Tibial nerve (tissue), 4 donors: Measurements from ENCODE around the gene GPR108. TPM values are rescaled to one million over a fixed set of nuclear protein-coding genes. Genes with fewer than 3 reads are reported as not detected.

Experiments
- DNase-seq, 2 donors: peaks; one replicate each; pipeline ENCODE4 v3.0.0-alpha.2; 2019; ENCODE audit warnings: low spot score in 2 of 2
- H3K27ac ChIP-seq, 4 donors: fragments of 200-600 bp; sonication (generic) in 3 of 4; one replicate each; pipeline ENCODE4 v1.5.1; 2017 to 2019; ENCODE audit warnings: mild to moderate bottlenecking in 1 of 4
- H3K27me3 ChIP-seq, 2 donors: fragments of 200-600 bp; sonication (generic) in 1 of 2; one replicate each; pipeline versions ENCODE4 v1.5.1 to v1.6.0; 2017 to 2019
- H3K36me3 ChIP-seq, 3 donors: fragments of 200-600 bp; sonication (generic); one replicate each; pipeline ENCODE4 v1.5.1; 2018 to 2019
- H3K4me1 ChIP-seq, 4 donors: fragments of 200-600 bp; sonication (generic) in 3 of 4; one replicate each; pipeline ENCODE4 v1.5.1; 2017 to 2019
- H3K4me3 ChIP-seq, 4 donors: fragments of 200-600 bp; sonication (generic) in 3 of 4; one replicate each; pipeline ENCODE4 v1.5.1; 2017 to 2019; ENCODE audit warnings: mild to moderate bottlenecking in 1 of 4, moderate library complexity in 1 of 4
- H3K9me3 ChIP-seq, 4 donors: fragments of 200-600 bp; sonication (generic) in 3 of 4; one replicate each; pipeline ENCODE4 v1.5.1; 2017 to 2019
- EP300 ChIP-seq, 2 donors: sonication (generic); formaldehyde crosslinking; IDR thresholded peaks; one replicate each; pipeline ENCODE4 v1.6.1; 2017; ENCODE audit warnings: antibody characterized with exemption in 2 of 2, mild to moderate bottlenecking in 1 of 2
- POLR2A ChIP-seq, 2 donors: fragments of 450-650 bp; IDR thresholded peaks; one replicate each; pipeline ENCODE4 v1.6.1; 2017; ENCODE audit warnings: antibody characterized with exemption in 2 of 2, mild to moderate bottlenecking in 2 of 2, moderate library complexity in 2 of 2
- WGBS, 2 donors: methylation state at CpG; one replicate each; pipeline ENCODE4 v1.1.5; 2018; 5-methylcytosine and 5-hydroxymethylcytosine counted together
- total RNA-seq, 4 donors: library from RNA; depleted of rRNA; stranded (reverse); fragments of >200 nt; gene quantifications; one replicate each; pipeline ENCODE4 v1.1.0, GENCODE V29; 2016
- TF ChIP-seq, protein P1 (sequence below), 5 experiments: fragments of 200-600 bp in 3 of 5; fragments of 450-650 bp in 2 of 5; sonication (generic) in 3 of 5; IDR thresholded peaks; one replicate each; pipeline ENCODE4 v1.5.1; 2016 to 2019; ENCODE audit warnings: antibody characterized with exemption in 5 of 5, mild to moderate bottlenecking in 3 of 5, moderate library complexity in 2 of 5

GPR108 gene
- total RNA-seq, 4 donors from 2014 or later = 53.4 to 79.2 (median 65.9) TPM

DNA sequence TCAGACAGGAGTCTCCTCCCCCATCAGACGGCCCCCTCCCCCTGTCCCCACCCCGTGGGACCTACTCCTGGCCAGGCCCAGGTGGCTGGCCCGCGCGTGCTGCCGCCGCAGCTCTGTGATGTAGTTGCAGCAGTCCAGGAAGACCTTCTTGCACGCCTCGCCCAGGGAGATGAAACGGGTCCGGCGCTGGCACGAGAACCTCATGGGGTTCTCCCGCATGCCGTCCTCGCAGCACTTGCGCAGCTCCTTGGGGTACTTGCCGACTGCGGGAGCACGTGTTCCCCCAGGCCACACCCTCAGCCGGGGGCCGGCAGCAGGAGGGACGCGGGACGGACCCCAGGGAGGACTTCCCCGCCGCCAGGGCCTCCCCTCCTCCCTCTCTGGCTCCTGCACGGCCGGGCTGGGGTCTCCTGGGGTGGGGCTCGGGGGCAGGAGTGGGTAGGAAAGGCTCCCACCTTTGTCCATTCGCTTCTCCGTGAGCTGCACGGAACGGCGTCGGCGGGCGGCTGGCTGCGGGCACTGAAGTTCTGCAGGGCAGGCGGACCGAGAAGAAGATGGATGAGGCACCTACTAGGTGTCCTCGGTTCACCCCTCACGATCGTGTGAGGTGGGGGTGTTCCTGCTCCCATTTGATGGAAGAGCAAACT lies 30.2 kb downstream of the GPR108 start:
- WGBS, 2 donors = 84 to 87% methylated on average over 21 to 38 of the region's 44 CpGs
- peaks cover 0 to 20% (median 0%) of the 10 kb centered on the region in 3 donors for H3K36me3 ChIP-seq
- H3K27me3 ChIP-seq = peaks cover 0 to 28% of the 10 kb centered on the region in 2 donors
- no peaks in the 10 kb centered on the region for H3K9me3 ChIP-seq
- H3K4me3 ChIP-seq = no peak overlapping the region
- H3K4me1 ChIP-seq = no peaks in the 10 kb centered on the region
- no peak overlapping the region for H3K27ac ChIP-seq
- DNase-seq = no peak
- TF ChIP-seq, protein P1, sequence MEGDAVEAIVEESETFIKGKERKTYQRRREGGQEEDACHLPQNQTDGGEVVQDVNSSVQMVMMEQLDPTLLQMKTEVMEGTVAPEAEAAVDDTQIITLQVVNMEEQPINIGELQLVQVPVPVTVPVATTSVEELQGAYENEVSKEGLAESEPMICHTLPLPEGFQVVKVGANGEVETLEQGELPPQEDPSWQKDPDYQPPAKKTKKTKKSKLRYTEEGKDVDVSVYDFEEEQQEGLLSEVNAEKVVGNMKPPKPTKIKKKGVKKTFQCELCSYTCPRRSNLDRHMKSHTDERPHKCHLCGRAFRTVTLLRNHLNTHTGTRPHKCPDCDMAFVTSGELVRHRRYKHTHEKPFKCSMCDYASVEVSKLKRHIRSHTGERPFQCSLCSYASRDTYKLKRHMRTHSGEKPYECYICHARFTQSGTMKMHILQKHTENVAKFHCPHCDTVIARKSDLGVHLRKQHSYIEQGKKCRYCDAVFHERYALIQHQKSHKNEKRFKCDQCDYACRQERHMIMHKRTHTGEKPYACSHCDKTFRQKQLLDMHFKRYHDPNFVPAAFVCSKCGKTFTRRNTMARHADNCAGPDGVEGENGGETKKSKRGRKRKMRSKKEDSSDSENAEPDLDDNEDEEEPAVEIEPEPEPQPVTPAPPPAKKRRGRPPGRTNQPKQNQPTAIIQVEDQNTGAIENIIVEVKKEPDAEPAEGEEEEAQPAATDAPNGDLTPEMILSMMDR (IDR thresholded peaks at IDR 0.05) = no peak
- TF ChIP-seq EP300 (IDR thresholded peaks at IDR 0.05) = no peak
- no peak for TF ChIP-seq POLR2A (IDR thresholded peaks at IDR 0.05)

DNA sequence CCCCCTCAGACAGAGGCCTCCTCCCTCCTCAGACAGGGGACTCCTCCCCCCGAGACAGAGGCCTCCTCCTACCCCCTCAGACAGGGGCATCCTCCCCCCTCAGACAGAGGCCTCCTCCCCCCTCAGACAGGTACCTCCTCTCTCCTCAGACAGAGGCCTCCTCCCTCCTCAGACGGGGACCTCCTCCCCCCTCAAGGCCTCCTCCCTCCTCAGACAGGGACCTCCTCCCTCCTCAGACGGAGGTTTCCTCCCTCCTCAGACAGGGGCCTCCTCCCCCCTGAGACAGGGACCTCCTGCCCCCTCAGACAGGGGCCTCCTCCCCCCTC lies 30.8 kb downstream of the GPR108 start:
- 40 to 44% methylated on average over 3 of the region's 3 CpGs for WGBS, 2 donors
- Histone ChIP-seq H3K4me3 (no peak overlapping the region), H3K27ac (no peak overlapping the region), H3K9me3 (no peaks in the 10 kb centered on the region), H3K27me3 (peaks cover 0 to 28% of the 10 kb centered on the region in 2 donors), H3K4me1 (no peaks in the 10 kb centered on the region), H3K36me3 (peaks cover 0 to 15% (median 0%) of the 10 kb centered on the region in 3 donors)
- TF ChIP-seq POLR2A (IDR thresholded peaks at IDR 0.05) (no peak), EP300 (IDR thresholded peaks at IDR 0.05) (no peak)
- TF ChIP-seq, protein P1 (IDR thresholded peaks at IDR 0.05) = no peak
- no peak for DNase-seq

DNA sequence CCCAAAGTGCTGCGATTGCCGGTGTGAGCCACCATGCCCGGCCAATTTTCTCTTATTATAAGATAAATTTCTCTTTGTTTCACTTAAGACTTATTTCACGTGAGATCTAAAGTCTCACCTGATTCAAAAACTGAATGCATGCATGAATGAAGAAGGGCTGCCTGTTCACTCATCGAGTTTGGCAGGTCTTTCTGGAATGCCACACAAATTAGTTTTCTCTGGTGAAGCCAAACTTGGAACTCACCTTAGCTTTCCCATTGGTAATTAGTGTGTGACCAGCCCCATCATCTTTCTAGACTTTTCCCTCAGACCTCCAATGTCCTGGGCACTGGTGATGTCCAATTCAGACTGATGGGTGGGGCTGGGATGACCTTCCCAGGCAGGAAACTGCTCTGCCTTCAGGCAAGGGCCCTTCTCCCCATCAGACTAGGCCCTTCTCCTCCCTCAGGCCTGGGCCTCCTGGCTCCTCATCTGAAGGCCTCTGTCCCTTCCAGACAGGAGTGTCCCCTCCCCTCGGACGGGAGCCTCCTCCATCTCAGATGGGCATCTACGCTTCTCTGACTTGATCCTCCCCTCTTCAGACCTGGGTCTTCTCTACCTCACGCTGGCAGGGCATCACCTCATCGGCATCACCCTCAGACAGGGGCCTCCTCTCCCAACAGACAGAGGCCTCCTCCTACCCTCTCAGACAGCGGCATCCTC lies 31.3 kb downstream of the GPR108 start:
- peaks cover 0 to 28% of the 10 kb centered on the region in 2 donors for H3K27me3 ChIP-seq
- no peak overlapping the region for H3K4me3 ChIP-seq
- TF ChIP-seq, protein P1 (IDR thresholded peaks at IDR 0.05) = no peak
- TF ChIP-seq EP300 (IDR thresholded peaks at IDR 0.05) = no peak
- TF ChIP-seq POLR2A (IDR thresholded peaks at IDR 0.05) = no peak
- no peaks in the 10 kb centered on the region for H3K9me3 ChIP-seq
- DNase-seq = no peak
- peaks cover 0 to 15% (median 0%) of the 10 kb centered on the region in 3 donors for H3K36me3 ChIP-seq
- H3K4me1 ChIP-seq = no peaks in the 10 kb centered on the region
- WGBS, 2 donors = 78 to 83% methylated on average over 11 of the region's 11 CpGs
- H3K27ac ChIP-seq = no peak overlapping the region

DNA sequence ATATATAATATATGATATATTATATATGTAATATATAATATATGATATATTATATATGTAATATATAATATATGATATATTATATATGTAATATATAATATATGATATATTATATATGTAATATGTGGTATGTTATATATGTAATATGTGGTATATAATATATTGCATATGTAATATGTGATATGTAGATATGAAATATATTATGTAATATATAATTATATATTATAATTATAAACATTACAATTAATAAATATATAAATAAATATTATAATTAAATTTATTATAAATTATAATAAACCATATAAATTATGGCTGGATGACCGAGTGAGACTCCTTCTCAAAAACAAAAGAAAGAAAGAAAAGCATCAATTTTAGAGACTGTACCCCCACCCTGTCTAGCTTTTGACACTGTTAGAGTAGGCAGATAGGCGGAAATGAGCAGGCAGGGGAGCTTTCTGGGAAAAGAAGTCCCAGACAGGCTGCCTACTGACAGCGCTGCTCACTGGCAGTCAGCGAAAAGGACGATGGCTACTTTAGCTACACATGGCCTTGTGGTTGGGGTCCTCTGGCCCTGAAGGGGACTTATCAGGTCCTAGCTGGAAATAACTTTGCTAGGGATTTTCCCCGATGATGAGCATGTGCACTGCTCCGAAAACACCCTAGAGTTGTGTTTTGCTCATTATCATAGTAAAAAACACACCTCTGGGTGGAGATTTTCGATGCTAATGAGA lies 36.6 kb downstream of the GPR108 start:
- Histone ChIP-seq H3K27ac (no peak overlapping the region), H3K4me1 (no peaks in the 10 kb centered on the region), H3K9me3 (no peaks in the 10 kb centered on the region), H3K4me3 (no peak overlapping the region), H3K27me3 (no peaks in the 10 kb centered on the region), H3K36me3 (peaks cover 0 to 14% (median 0%) of the 10 kb centered on the region in 3 donors)
- TF ChIP-seq, protein P1 (IDR thresholded peaks at IDR 0.05) = no peak
- TF ChIP-seq EP300 (IDR thresholded peaks at IDR 0.05) = no peak
- no peak for TF ChIP-seq POLR2A (IDR thresholded peaks at IDR 0.05)
- WGBS, 2 donors = 86 to 91% methylated on average over 8 of the region's 8 CpGs
- no peak for DNase-seq

DNA sequence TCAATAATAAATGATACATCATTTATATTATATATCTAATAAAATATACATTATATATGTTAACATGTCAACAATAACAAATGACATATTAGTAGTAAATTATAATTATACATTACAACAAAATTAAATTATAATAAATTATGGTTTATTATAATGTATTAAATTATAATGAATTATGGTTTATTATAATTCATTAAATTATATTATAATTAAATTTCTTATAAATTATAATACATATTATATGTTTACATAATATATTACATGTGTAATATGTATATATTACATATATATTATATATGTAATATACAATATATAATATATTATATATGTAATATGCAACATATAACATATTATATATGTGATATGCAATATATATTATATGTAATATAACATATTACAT lies 37.4 kb downstream of the GPR108 start:
- H3K4me3 ChIP-seq = no peak overlapping the region
- H3K9me3 ChIP-seq = no peaks in the 10 kb centered on the region
- no peak for TF ChIP-seq EP300 (IDR thresholded peaks at IDR 0.05)
- no peak for TF ChIP-seq POLR2A (IDR thresholded peaks at IDR 0.05)
- TF ChIP-seq, protein P1 (IDR thresholded peaks at IDR 0.05) = no peak
- no peak for DNase-seq
- H3K4me1 ChIP-seq = no peaks in the 10 kb centered on the region
- H3K27ac ChIP-seq = no peak overlapping the region
- H3K27me3 ChIP-seq = no peaks in the 10 kb centered on the region
- peaks cover 0 to 15% (median 0%) of the 10 kb centered on the region in 3 donors for H3K36me3 ChIP-seq
